Measurements from ENCODE around the gene NR2F2. TPM values are rescaled to one million over a fixed set of nuclear protein-coding genes. Genes with fewer than 3 reads are reported as not detected.

Gene NR2F2
- polyA plus RNA-seq, 1 donor from 2014 or later: 0.07 TPM

DNA sequence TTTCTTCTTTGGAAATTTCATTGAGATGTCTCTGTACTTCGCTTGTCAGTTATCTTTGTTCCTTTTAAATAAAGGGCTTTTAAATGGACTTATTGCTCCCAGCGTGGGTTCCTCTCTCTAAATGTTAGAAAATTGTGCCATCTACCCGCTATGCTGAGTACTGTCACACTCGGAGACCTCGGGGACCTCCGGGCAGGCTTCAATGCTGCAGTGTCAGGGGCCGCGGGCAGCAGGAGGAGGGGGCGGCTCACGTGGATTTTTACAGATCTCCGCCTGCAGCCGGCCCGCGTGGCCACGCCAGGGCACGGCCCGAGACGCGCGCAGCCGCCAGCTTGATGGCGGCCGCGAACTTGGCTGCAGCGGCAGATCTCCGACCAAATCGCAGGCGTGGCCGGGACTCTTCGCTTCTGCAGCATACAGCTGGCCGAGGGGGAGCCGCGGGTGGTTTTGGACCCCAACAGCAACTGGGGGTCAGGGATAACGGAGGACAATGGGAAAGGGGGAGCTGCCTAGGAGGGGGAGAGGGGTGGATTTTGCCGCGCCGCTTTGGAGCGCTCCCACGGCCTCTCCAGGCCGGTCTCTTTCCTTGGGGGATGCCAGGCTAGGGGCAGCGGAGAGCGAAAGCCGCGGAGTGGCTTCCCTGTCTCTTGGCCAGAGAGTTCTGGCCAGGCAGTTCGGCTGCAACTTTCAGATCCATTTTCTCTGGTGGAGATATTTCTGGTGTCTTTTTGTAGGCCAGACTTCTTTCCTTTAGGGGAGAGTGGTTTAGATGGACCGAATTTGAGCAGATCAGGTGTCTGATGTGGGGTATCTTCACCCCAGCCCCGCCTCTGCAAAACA, 15.3 kb downstream of the NR2F2 start:
- peak overlapping the region; percentile 63 for H3K4me3 ChIP-seq (ENCODE audit: low read length)
- no peak overlapping the region for H3K4me2 ChIP-seq (ENCODE audit: low read length)
- H3K9me3 ChIP-seq (ENCODE audit: low read length): no peaks in the 10 kb centered on the region
- no peaks in the 10 kb centered on the region for H3F3A ChIP-seq (ENCODE audit: insufficient read depth, low read length, poor library complexity, severe bottlenecking)
- no peaks in the 10 kb centered on the region for H3K36me3 ChIP-seq (ENCODE audit: insufficient read depth, low read length)
- no peaks in the 10 kb centered on the region for H3K9me2 ChIP-seq (ENCODE audit: insufficient read depth, low read length)
- no peaks in the 10 kb centered on the region for H3K79me2 ChIP-seq (replicated peaks; ENCODE audit: insufficient read depth, low read length)
- H2AFZ ChIP-seq (ENCODE audit: low read depth, low read length): no peak overlapping the region
- no peak overlapping the region for H3K9ac ChIP-seq (ENCODE audit: low read length)
- TF ChIP-seq EP300 (conservative IDR thresholded peaks at IDR 0.05; ENCODE audit: poor library complexity, severe bottlenecking): peak; percentile 18
- peak; percentile 89 for TF ChIP-seq RAD21 (conservative IDR thresholded peaks at IDR 0.05)
- peak; percentile 69 for TF ChIP-seq EZH2 (IDR thresholded peaks at IDR 0.05; ENCODE audit: borderline replicate concordance, insufficient read depth, low read length, poor library complexity, severe bottlenecking)
- TF ChIP-seq, protein P1, sequence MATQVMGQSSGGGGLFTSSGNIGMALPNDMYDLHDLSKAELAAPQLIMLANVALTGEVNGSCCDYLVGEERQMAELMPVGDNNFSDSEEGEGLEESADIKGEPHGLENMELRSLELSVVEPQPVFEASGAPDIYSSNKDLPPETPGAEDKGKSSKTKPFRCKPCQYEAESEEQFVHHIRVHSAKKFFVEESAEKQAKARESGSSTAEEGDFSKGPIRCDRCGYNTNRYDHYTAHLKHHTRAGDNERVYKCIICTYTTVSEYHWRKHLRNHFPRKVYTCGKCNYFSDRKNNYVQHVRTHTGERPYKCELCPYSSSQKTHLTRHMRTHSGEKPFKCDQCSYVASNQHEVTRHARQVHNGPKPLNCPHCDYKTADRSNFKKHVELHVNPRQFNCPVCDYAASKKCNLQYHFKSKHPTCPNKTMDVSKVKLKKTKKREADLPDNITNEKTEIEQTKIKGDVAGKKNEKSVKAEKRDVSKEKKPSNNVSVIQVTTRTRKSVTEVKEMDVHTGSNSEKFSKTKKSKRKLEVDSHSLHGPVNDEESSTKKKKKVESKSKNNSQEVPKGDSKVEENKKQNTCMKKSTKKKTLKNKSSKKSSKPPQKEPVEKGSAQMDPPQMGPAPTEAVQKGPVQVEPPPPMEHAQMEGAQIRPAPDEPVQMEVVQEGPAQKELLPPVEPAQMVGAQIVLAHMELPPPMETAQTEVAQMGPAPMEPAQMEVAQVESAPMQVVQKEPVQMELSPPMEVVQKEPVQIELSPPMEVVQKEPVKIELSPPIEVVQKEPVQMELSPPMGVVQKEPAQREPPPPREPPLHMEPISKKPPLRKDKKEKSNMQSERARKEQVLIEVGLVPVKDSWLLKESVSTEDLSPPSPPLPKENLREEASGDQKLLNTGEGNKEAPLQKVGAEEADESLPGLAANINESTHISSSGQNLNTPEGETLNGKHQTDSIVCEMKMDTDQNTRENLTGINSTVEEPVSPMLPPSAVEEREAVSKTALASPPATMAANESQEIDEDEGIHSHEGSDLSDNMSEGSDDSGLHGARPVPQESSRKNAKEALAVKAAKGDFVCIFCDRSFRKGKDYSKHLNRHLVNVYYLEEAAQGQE (IDR thresholded peaks at IDR 0.05; ENCODE audit: borderline replicate concordance): no peak
- TF ChIP-seq, protein P2, sequence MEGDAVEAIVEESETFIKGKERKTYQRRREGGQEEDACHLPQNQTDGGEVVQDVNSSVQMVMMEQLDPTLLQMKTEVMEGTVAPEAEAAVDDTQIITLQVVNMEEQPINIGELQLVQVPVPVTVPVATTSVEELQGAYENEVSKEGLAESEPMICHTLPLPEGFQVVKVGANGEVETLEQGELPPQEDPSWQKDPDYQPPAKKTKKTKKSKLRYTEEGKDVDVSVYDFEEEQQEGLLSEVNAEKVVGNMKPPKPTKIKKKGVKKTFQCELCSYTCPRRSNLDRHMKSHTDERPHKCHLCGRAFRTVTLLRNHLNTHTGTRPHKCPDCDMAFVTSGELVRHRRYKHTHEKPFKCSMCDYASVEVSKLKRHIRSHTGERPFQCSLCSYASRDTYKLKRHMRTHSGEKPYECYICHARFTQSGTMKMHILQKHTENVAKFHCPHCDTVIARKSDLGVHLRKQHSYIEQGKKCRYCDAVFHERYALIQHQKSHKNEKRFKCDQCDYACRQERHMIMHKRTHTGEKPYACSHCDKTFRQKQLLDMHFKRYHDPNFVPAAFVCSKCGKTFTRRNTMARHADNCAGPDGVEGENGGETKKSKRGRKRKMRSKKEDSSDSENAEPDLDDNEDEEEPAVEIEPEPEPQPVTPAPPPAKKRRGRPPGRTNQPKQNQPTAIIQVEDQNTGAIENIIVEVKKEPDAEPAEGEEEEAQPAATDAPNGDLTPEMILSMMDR (IDR thresholded peaks at IDR 0.05; ENCODE audit: poor library complexity, severe bottlenecking): peak; percentile 90
- TF ChIP-seq MXI1 (conservative IDR thresholded peaks at IDR 0.05; ENCODE audit: poor library complexity, severe bottlenecking): no peak
- peak; percentile 94 for TF ChIP-seq SMC3 (conservative IDR thresholded peaks at IDR 0.05; ENCODE audit: poor library complexity)
- no peaks in the 10 kb centered on the region for H4K20me1 ChIP-seq (ENCODE audit: insufficient read depth)
- peaks cover 99% of the 10 kb centered on the region for H3K27me3 ChIP-seq (ENCODE audit: insufficient read depth, low read depth, low read length)
- H3K27ac ChIP-seq (ENCODE audit: low read length): no peak overlapping the region

DNA sequence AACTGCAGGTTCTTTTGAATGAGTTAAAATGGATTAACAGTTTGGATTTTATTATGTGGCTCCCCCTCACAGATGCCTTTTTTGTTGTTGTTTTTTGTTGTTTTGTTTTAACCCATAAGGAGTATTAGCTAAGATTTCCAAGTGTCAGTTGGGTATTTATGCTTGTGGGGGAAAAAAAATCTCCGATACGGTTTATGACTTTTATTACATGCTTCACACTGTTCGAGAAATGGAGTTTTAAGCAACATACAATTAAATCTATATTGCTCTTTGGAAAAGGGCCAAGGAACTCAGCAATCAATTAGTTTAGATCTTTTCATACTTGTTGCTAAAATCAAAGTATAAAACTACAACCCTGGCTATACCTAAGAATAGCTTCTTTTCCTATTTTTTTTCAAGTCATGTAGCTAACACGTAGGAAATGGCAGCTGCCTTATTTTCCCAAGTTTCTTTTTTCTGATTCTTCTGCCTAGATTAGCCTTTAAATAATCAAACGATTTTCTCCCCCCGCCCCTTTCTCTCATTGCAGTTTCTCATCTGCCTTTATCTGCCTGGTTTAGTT, 16.0 kb downstream of the NR2F2 start:
- no peaks in the 10 kb centered on the region for H4K20me1 ChIP-seq (ENCODE audit: insufficient read depth)
- peaks cover 100% of the 10 kb centered on the region for H3K27me3 ChIP-seq (ENCODE audit: insufficient read depth, low read depth, low read length)
- H3K4me3 ChIP-seq (ENCODE audit: low read length): no peak overlapping the region
- no peak overlapping the region for H3K27ac ChIP-seq (ENCODE audit: low read length)
- no peak overlapping the region for H3K4me2 ChIP-seq (ENCODE audit: low read length)
- H3K36me3 ChIP-seq (ENCODE audit: insufficient read depth, low read length): no peaks in the 10 kb centered on the region
- no peak overlapping the region for H3K9ac ChIP-seq (ENCODE audit: low read length)
- no peaks in the 10 kb centered on the region for H3F3A ChIP-seq (ENCODE audit: insufficient read depth, low read length, poor library complexity, severe bottlenecking)
- H3K9me3 ChIP-seq (ENCODE audit: low read length): no peaks in the 10 kb centered on the region
- no peaks in the 10 kb centered on the region for H3K79me2 ChIP-seq (replicated peaks; ENCODE audit: insufficient read depth, low read length)
- H3K9me2 ChIP-seq (ENCODE audit: insufficient read depth, low read length): no peaks in the 10 kb centered on the region
- TF ChIP-seq EP300 (conservative IDR thresholded peaks at IDR 0.05; ENCODE audit: poor library complexity, severe bottlenecking): no peak
- TF ChIP-seq MXI1 (conservative IDR thresholded peaks at IDR 0.05; ENCODE audit: poor library complexity, severe bottlenecking): no peak
- no peak for TF ChIP-seq RAD21 (conservative IDR thresholded peaks at IDR 0.05)
- no peak for TF ChIP-seq POLR2AphosphoS5 (IDR thresholded peaks at IDR 0.05)
- TF ChIP-seq, protein P1 (IDR thresholded peaks at IDR 0.05; ENCODE audit: borderline replicate concordance): no peak
- no peak for TF ChIP-seq EZH2 (IDR thresholded peaks at IDR 0.05; ENCODE audit: borderline replicate concordance, insufficient read depth, low read length, poor library complexity, severe bottlenecking)
- no peak for TF ChIP-seq TAF1 (IDR thresholded peaks at IDR 0.05; ENCODE audit: low read depth)
- TF ChIP-seq, protein P2 (IDR thresholded peaks at IDR 0.05; ENCODE audit: poor library complexity, severe bottlenecking): no peak
- TF ChIP-seq SMC3 (conservative IDR thresholded peaks at IDR 0.05; ENCODE audit: poor library complexity): no peak
- H2AFZ ChIP-seq (ENCODE audit: low read depth, low read length): no peak overlapping the region

All from neural cell (in vitro differentiated cells).